T-cell (primary cell): Measurements from ENCODE around the gene FCMR. TPM values are rescaled to one million over a fixed set of nuclear protein-coding genes. Genes with fewer than 3 reads are reported as not detected.
A peak's percentile ranks its signal among the peaks of the same experiment; 100 is the strongest.

Experiments used
- ATAC-seq, 4 experiments: fragments of 200-7000 bp in 3 of 4; fragments of 150-1000 bp in 1 of 4; cut with Tn5 transposase; replicated peaks in 1 of 4; 1 replicate in 3 of 4; 2 replicates in 1 of 4; pipeline ENCODE4 v1.10.0; 2021; ENCODE audit warnings: moderate library complexity in 3 of 4, mild to moderate bottlenecking in 2 of 4, moderate number of reproducible peaks in 1 of 4
- CTCF ChIA-PET, 2 donors: fragments of 300-600 bp; sonication (Branson Sonifier 250); formaldehyde crosslinking; loops; one replicate each; lab custom pipeline; 2022; ENCODE audit warnings: antibody characterized with exemption in 2 of 2; lab: Charles Lee
- POLR2A ChIA-PET, 2 donors: fragments of 300-600 bp; sonication (Branson Sonifier 250); formaldehyde crosslinking; loops; one replicate each; lab custom pipeline; 2022; ENCODE audit warnings: antibody characterized with exemption in 2 of 2; lab: Charles Lee
- DNase-seq, 35 experiments: peaks; one replicate each; pipeline versions ENCODE4 v3.0.0 to v3.0.0-alpha.2; 2013 to 2023
- H3K27ac ChIP-seq: one replicate; pipeline ENCODE4 v1.5.1; 2013; ENCODE audit warnings: low read length
- H3K27me3 ChIP-seq, 2 experiments: replicated peaks in 1 of 2; 1 replicate in 1 of 2; 2 replicates in 1 of 2; pipeline versions ENCODE4 v1.6.1 to v1.7.0; 2013; ENCODE audit warnings: low read length in 1 of 2, mixed read lengths in 1 of 2; ENCODE audit not compliant: control insufficient read depth in 2 of 2, insufficient read depth in 2 of 2; ENCODE audit errors: extremely low read depth in 1 of 2
- H3K36me3 ChIP-seq, 2 donors: 1 replicate in 1 of 2; 2 replicates in 1 of 2; pipeline versions ENCODE4 v1.6.1 to v1.7.0; 2013; ENCODE audit warnings: low read length in 1 of 2; ENCODE audit not compliant: control insufficient read depth in 2 of 2, insufficient read depth in 1 of 2; ENCODE audit errors: extremely low read depth in 1 of 2
- H3K4me1 ChIP-seq, 2 experiments: 1 replicate in 1 of 2; 2 replicates in 1 of 2; pipeline versions ENCODE4 v1.6.1 to v1.7.0; 2013; ENCODE audit warnings: low read length in 2 of 2, mixed read lengths in 1 of 2; ENCODE audit not compliant: insufficient read depth in 2 of 2, control insufficient read depth in 1 of 2; ENCODE audit errors: extremely low read depth in 1 of 2
- H3K4me3 ChIP-seq, 2 donors: 1 replicate in 1 of 2; 2 replicates in 1 of 2; pipeline versions ENCODE4 v1.5.1 to v1.7.0; 2013; ENCODE audit warnings: mild to moderate bottlenecking in 2 of 2, low read length in 1 of 2, moderate library complexity in 1 of 2; ENCODE audit not compliant: control insufficient read depth in 1 of 2; ENCODE audit errors: extremely low read depth in 1 of 2
- H3K9me3 ChIP-seq: 2 replicates; pipeline ENCODE4 v1.7.0; 2013
- H3K27ac Mint-ChIP-seq, 2 donors: one replicate each; pipeline ENCODE4 v1.8.0; 2020 to 2021; ENCODE audit warnings: mild to moderate bottlenecking in 2 of 2, mixed read lengths in 2 of 2
- H3K27me3 Mint-ChIP-seq, 2 donors: one replicate each; pipeline ENCODE4 v1.8.0; 2021 to 2022; ENCODE audit warnings: mixed read lengths in 2 of 2
- H3K36me3 Mint-ChIP-seq: one replicate; pipeline ENCODE4 v1.8.0; 2021; ENCODE audit warnings: mixed read lengths
- H3K4me1 Mint-ChIP-seq, 3 donors: one replicate each; pipeline ENCODE4 v1.8.0; 2020 to 2022; ENCODE audit warnings: mixed read lengths in 3 of 3, mild to moderate bottlenecking in 1 of 3
- H3K4me3 Mint-ChIP-seq, 3 donors: one replicate each; pipeline ENCODE4 v1.8.0; 2020 to 2022; ENCODE audit warnings: mild to moderate bottlenecking in 3 of 3, mixed read lengths in 3 of 3, moderate library complexity in 3 of 3
- H3K9me3 Mint-ChIP-seq, 3 donors: one replicate each; pipeline ENCODE4 v1.8.0; 2020 to 2022; ENCODE audit warnings: mixed read lengths in 3 of 3
- WGBS: methylation state at CpG from one replicate; pipeline ENCODE4 v1.1.5; 2013; ENCODE audit warnings: missing lambda C conversion rate; ENCODE audit not compliant: insufficient coverage; 5-methylcytosine and 5-hydroxymethylcytosine counted together
- total RNA-seq, 35 experiments: library from RNA in 6 of 35; stranded (reverse) in 6 of 35; fragments of 120-200 nt in 1 of 35; gene quantifications; one replicate each; pipeline versions ENCODE4 v1.2.1 to v1.2.4 and lab custom pipeline; 2013 to 2026

Gene FCMR
- total RNA-seq, 5 donors from 2014 or later (not counting 1 experiment from before 2014, with no cell fraction given), result 275 to 576 (median 453) TPM

DNA sequence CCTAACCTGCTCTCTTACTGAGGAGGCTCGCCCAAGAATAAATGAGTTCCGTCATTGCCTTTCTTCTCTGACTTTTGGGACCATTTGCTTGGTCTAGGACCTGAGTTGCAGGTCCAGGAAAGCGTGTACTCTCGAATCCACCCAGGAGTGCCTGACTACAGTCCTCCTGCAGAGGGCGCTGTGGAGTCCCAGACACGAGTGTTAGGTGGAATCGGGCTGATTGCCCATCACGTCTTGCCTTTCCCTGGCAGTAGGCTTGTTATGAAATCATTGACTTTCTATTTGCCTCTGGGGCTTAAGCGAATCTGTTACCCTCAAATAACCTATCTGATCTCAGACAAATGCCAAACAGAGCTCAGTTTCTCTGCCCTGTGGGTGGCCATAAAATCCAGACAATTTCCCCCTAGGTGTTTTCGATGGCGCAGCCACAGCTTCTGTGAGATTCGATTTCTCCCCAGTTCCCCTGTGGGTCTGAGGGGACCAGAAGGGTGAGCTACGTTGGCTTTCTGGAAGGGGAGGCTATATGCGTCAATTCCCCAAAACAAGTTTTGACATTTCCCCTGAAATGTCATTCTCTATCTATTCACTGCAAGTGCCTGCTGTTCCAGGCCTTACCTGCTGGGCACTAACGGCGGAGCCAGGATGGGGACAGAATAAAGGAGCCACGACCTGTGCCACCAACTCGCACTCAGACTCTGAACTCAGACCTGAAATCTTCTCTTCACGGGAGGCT is 56.6 kb downstream of the FCMR start, which contains the start of gene IL20:
Gene IL20, plus strand, starts transcription at position 685 of the 733 bp plus-strand sequence. CDS start 230 bp downstream, outside the sequence.
- Histone ChIP-seq H3K9me3 (no peaks in the 10 kb centered on the region), H3K4me3 (no peak within 1 kb of the TSS), H3K4me1 (peaks cover 0 to 5% of the 10 kb centered on the region in 2 experiments), H3K27me3 (peaks cover 0 to 2% of the 10 kb centered on the region in 2 experiments), H3K36me3 (no peaks in the 10 kb centered on the region), H3K27ac (no peak within 1 kb of the TSS)
- Mint-ChIP-seq H3K36me3 (peaks cover under 1% of the 10 kb centered on the region), H3K9me3 (no peaks in the 10 kb centered on the region), H3K27me3 (peaks cover 4 to 12% of the 10 kb centered on the region in 2 donors), H3K27ac (no peak within 1 kb of the TSS), H3K4me3 (no peak within 1 kb of the TSS), H3K4me1 (peaks cover 8 to 12% (median 11%) of the 10 kb centered on the region in 3 donors)
- ATAC-seq (peak; percentile 81 to 92 (median 89)), DNase-seq (peak; percentile 65 to 91 (median 83))
- ChIA-PET CTCF (interaction anchor here (0.7 to 2.2 kb wide), 14 partner anchors 13 to 146 kb away, joined by 3 to 16 read pairs (median 4); no protein-coding TSS in a partner anchor), POLR2A (interaction anchor here in 1 of 2 donors (0.6 kb wide), 1 partner anchor 11 kb away, joined by 3 read pairs; no protein-coding TSS in a partner anchor)
- WGBS, result 45% methylated on average over 13 of the region's 19 CpGs

DNA sequence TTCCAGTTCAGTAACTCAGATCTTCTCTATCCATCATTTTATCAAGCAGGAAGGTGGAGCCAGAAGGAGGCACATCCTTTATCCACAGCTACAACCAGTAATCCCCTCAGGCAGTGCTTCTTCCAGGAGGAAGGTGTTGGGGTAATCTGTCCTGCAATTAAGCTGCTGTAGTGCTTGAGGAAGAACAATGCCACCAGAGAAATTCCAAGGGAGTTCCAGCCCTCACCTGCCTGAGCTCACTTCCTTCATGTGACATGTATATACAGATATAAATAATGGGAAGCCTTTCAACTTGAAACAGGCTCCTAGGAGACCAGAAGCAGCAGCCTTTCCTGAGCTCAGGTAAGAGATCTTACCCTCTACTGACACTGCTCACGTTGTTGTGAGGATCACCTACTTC is 58.5 kb downstream of the FCMR start:
- no peak overlapping the region for H3K4me3 Mint-ChIP-seq
- H3K27ac ChIP-seq, result no peak overlapping the region
- ATAC-seq, result no peak
- H3K9me3 Mint-ChIP-seq, result no peaks in the 10 kb centered on the region
- ChIA-PET CTCF (interaction anchor here (0.7 to 1.0 kb wide), 3 partner anchors 16 to 73 kb away, joined by 3 to 4 read pairs (median 3); no protein-coding TSS in a partner anchor), POLR2A (no interaction called here)
- WGBS, result 67% methylated on average over 1 of the region's 1 CpG
- no peaks in the 10 kb centered on the region for H3K36me3 Mint-ChIP-seq
- peaks cover 0 to 2% of the 10 kb centered on the region in 2 experiments for H3K27me3 ChIP-seq
- no peak for DNase-seq
- H3K4me3 ChIP-seq, result no peak overlapping the region
- peaks cover 8 to 23% (median 21%) of the 10 kb centered on the region in 3 donors for H3K4me1 Mint-ChIP-seq
- no peak overlapping the region for H3K27ac Mint-ChIP-seq
- H3K36me3 ChIP-seq, result no peaks in the 10 kb centered on the region
- no peaks in the 10 kb centered on the region for H3K9me3 ChIP-seq
- peaks cover 4 to 10% of the 10 kb centered on the region in 2 donors for H3K27me3 Mint-ChIP-seq
- H3K4me1 ChIP-seq, result peaks cover 6 to 14% of the 10 kb centered on the region in 2 experiments

DNA sequence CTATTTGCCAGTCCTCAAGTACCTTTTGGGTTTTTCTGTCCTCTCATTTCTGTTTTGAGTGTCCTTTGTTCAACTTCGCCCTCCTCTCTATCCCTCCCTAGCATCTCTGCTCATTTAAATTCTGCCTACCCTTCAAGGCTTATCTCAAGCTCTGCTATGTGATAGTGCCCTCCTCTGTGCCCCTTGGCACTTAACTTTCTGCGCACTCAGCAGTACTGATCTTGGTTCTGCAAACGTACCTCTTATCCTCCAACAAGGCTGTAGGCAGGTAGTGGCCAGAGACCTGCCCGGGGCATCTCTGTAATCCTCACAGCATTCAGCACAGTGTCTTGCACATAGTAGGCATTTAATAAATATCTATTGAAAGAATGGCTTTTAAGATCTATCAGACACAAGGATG is 61.6 kb downstream of the FCMR start:
- Mint-ChIP-seq H3K36me3 (no peaks in the 10 kb centered on the region), H3K27me3 (peaks cover 4 to 6% of the 10 kb centered on the region in 2 donors), H3K9me3 (no peaks in the 10 kb centered on the region), H3K4me1 (peaks cover 12 to 20% (median 19%) of the 10 kb centered on the region in 3 donors), H3K4me3 (peak overlapping the region in 1 of 3 donors; percentile 40), H3K27ac (no peak overlapping the region)
- no peak for ATAC-seq
- CTCF ChIA-PET, result interaction anchor here in 1 of 2 donors (0.6 to 1.9 kb wide), 9 partner anchors 10 to 323 kb away, joined by 3 to 6 read pairs (median 3); no protein-coding TSS in a partner anchor
- no peak overlapping the region for H3K27ac ChIP-seq
- H3K4me3 ChIP-seq, result no peak overlapping the region
- no peaks in the 10 kb centered on the region for H3K36me3 ChIP-seq
- peaks cover 6 to 13% of the 10 kb centered on the region in 2 experiments for H3K4me1 ChIP-seq
- H3K9me3 ChIP-seq, result no peaks in the 10 kb centered on the region
- POLR2A ChIA-PET, result interaction anchor here in 1 of 2 donors (0.6 kb wide), 1 partner anchor 776 kb away, joined by 3 read pairs; no protein-coding TSS in a partner anchor
- no peak for DNase-seq
- 86% methylated on average over 3 of the region's 4 CpGs for WGBS
- peaks cover 0 to 2% of the 10 kb centered on the region in 2 experiments for H3K27me3 ChIP-seq

DNA sequence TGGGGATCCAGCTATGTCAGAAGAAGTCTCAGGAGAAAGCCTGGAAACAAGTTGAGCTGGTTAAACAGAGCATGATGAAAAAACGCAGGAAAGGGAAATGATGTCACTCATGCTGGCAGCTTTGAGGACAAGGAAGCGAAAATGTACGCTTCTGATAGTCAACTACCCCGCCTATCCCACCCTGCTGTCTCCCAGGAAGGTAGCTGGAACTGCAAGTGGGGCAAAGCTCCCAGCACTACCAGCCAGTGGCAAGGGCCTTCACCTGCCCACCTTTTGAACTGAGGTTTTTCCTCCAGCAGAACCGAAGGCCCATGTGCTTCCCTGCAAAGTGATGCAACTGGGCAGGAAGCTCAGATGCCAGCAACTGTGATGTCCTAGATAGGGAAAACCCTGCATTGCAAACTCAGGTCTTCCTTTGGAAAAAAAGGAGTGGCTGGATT is 62.6 kb downstream of the FCMR start:
- Mint-ChIP-seq H3K27me3 (peaks cover 4 to 6% of the 10 kb centered on the region in 2 donors), H3K4me1 (peaks cover 7 to 16% (median 14%) of the 10 kb centered on the region in 3 donors), H3K36me3 (no peaks in the 10 kb centered on the region), H3K27ac (peak overlapping the region in 1 of 2 donors; percentile 29), H3K4me3 (peak overlapping the region in 1 of 3 donors; percentile 19), H3K9me3 (no peaks in the 10 kb centered on the region)
- peaks cover 0 to 2% of the 10 kb centered on the region in 2 experiments for H3K27me3 ChIP-seq
- H3K4me1 ChIP-seq, result peaks cover 6 to 8% of the 10 kb centered on the region in 2 experiments
- H3K36me3 ChIP-seq, result no peaks in the 10 kb centered on the region
- ChIA-PET POLR2A (no interaction called here), CTCF (interaction anchor here (0.9 to 1.9 kb wide), 4 partner anchors 50 to 124 kb away, joined by 3 to 7 read pairs (median 4); no protein-coding TSS in a partner anchor)
- H3K27ac ChIP-seq, result no peak overlapping the region
- H3K4me3 ChIP-seq, result no peak overlapping the region
- ATAC-seq (peak in 3 of 4 experiments; percentile 51 to 65 (median 60)), DNase-seq (peak in 7 of 35 experiments; percentile 3 to 41 (median 13))
- H3K9me3 ChIP-seq, result no peaks in the 10 kb centered on the region
- WGBS, result 83% methylated on average over 2 of the region's 5 CpGs

DNA sequence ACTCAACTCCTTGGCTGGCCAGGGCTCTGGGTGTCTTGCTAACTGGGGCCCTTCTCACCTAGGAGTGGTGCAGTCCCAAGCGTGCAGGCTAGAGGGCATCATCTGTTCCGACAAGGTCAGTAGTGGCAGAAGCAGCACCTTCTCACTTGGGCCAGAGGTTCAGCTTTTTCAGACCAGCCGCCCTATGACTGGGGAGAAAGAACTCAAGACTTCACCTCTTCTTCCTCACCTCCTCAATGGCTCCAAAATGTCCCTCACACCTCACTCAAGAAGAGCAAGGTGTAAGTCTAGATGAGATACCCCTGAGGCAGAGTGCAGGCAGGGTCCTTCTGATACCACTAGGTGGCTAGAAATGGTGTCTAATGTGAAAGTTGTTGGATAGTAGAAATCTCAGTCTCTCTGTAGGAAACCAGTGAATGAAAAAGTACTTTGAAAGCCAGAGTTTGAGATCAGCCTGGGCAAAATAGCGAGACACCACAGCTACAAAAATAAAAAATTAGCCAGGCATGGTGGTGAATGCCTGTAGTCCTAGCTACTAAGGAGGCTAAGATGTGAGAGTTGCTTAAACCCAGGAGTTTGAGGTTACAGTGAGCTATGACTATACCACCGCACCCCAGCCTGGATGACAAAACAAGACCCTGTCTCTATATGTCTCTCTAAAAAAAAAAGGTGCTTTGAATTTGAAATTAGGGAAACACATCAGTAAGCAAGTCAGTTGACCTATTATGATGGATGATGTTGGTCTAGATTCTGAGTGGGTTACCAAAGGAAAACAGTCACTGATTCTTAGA is 64.9 kb downstream of the FCMR start:
- peaks cover 6 to 8% of the 10 kb centered on the region in 2 experiments for H3K4me1 ChIP-seq
- H3K4me3 ChIP-seq, result no peak overlapping the region
- H3K4me1 Mint-ChIP-seq, result peaks cover 7 to 16% (median 14%) of the 10 kb centered on the region in 3 donors
- H3K27ac ChIP-seq, result no peak overlapping the region
- peaks cover 0 to 2% of the 10 kb centered on the region in 2 experiments for H3K27me3 ChIP-seq
- POLR2A ChIA-PET, result no interaction called here
- peaks cover 0 to 10% (median 6%) of the 10 kb centered on the region in 3 donors for H3K9me3 Mint-ChIP-seq
- CTCF ChIA-PET, result interaction anchor here (0.7 to 1.7 kb wide), 3 partner anchors 56 to 193 kb away, joined by 3 to 5 read pairs (median 3); no protein-coding TSS in a partner anchor
- H3K9me3 ChIP-seq, result no peaks in the 10 kb centered on the region
- WGBS, result 82% methylated on average over 2 of the region's 5 CpGs
- H3K36me3 ChIP-seq, result no peaks in the 10 kb centered on the region
- DNase-seq (peak in 8 of 35 experiments; percentile 7 to 47 (median 12)), ATAC-seq (peak in 3 of 4 experiments; percentile 56 to 63 (median 63))
- no peaks in the 10 kb centered on the region for H3K36me3 Mint-ChIP-seq
- peaks cover 0 to 3% of the 10 kb centered on the region in 2 donors for H3K27me3 Mint-ChIP-seq
- H3K27ac Mint-ChIP-seq, result no peak overlapping the region
- no peak overlapping the region for H3K4me3 Mint-ChIP-seq
